GM19468 (cell line): ENCODE data around the gene GPS2.

Source experiments
- ATAC-seq: cut with Tn5 transposase; IDR thresholded peaks from one replicate; pipeline ENCODE4 v1.9.1; 2021; ENCODE audit warnings: mild to moderate bottlenecking, moderate library complexity, moderate number of reproducible peaks; ENCODE audit not compliant: unreplicated experiment; ENCODE audit errors: extremely low read depth

The GPS2 gene

DNA sequence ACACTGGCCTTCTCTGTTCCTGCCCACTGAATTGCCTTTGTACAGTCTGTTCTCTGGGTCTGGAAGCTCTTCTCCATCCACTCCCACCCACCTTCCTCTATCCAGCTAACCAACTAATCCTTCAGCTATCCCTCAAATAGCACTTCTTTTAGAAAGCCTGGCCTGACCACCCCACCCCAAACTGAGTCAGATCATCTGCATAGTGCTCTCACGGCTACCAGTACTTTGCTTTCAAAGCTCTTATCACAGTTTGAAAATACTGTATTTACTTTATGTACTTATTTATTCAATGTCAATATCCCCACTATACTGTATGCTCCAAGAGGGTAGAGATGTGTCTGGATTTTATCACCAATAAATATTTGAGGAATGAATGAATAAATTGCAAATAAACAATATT is 48.4 kb downstream of the GPS2 start:
- ATAC-seq = no peak

DNA sequence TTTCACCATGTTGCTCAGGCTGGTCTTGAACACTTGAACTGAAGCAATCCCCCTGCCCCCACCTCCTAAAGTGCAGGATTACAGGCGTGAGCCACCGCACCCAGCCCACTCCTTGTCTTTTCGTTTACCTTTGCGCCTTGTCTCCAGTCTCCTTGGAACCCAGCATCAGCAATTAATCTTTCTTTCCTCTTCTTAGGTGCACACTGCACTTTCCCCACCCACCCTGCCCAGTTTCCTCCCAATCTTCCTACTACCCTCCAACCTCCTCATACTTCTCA is 51.4 kb downstream of the GPS2 start:
- ATAC-seq = no peak

DNA sequence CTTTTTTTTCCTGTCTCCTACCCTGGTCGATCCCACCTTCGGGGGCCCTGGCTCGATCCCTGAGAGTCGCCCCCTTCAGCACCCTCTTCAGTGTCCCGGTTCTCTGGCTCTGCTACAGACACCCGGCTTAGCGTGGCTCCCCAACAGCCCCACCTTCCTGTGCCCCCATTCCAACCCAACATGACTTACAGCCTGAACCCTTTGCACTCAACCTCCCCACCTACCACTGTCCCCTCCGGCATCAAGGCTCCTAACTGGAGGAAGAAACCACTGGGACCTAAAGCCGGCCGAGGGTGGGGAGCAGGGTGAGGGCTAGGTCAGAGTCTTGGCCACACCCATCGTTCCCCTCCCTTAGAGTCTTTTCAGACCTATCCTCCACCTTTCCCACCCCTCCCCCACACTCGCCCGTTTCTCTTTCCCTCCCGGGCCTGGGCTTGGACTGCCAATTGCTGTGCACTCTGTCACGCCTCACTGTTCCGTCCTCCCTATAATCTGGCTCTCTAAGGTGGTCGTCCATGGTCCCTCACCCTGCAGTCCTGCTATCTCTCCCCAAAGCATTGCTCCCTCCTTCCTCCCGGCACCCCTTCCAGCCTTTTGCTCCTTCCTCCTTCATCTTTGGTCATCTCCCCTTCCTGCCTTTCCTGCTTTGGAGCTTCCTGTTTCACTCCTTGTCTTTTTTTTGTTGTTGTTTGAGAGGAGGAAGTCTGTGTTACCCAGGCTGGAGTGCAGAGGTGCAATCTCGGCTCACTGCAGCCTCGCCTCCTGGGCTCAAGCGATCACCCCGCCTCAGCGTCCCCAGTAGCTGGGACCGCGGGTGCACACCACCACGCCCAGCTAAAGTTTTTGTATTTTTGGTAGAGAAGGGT is 52.0 kb downstream of the GPS2 start:
- no peak for ATAC-seq
